ENCODE data around the gene ZNF710.

DNA sequence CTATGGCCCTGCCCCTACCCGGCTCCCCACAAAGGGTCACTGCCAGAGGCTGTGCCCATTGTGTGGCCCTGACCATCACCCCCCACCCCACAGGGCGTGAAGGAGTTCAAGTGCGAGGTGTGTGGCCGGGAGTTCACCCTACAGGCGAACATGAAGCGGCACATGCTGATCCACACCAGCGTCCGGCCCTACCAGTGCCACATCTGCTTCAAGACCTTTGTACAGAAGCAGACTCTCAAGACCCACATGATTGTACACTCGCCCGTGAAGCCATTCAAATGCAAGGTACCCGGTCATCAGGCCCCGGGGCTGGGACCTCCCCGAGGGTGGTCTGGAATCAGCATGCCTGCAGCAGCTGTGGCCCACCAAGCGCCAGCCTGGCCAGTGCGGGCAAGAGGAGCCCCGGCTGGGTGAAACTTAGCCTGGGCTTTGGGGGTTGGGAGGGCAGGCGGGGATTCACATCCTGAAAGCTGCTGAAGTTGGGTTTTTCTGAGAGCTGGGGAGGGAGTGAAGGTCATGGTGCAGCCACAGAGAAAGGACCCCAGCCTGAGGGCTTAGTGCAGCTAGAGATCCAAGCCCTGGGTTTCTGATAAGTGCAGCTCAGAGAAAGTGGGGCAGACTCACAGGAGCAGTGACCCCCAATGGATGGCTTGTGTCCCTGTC, 72.0 kb downstream of the ZNF710 start:
- no peak for TF ChIP-seq EZH2 (IDR thresholded peaks at IDR 0.05; ENCODE audit: borderline replicate concordance, low read length)
- TF ChIP-seq, protein P1, sequence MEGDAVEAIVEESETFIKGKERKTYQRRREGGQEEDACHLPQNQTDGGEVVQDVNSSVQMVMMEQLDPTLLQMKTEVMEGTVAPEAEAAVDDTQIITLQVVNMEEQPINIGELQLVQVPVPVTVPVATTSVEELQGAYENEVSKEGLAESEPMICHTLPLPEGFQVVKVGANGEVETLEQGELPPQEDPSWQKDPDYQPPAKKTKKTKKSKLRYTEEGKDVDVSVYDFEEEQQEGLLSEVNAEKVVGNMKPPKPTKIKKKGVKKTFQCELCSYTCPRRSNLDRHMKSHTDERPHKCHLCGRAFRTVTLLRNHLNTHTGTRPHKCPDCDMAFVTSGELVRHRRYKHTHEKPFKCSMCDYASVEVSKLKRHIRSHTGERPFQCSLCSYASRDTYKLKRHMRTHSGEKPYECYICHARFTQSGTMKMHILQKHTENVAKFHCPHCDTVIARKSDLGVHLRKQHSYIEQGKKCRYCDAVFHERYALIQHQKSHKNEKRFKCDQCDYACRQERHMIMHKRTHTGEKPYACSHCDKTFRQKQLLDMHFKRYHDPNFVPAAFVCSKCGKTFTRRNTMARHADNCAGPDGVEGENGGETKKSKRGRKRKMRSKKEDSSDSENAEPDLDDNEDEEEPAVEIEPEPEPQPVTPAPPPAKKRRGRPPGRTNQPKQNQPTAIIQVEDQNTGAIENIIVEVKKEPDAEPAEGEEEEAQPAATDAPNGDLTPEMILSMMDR (conservative IDR thresholded peaks at IDR 0.05 in 1 of 2, IDR thresholded peaks at IDR 0.05 in 1 of 2; ENCODE audit: extremely low read depth in 1 of 2, insufficient read depth in 1 of 2, low read depth in 1 of 2, low read length in 2 of 2) = no peak
